H9 (cell line): ENCODE results near the gene P3R3URF. TPM values are rescaled to one million over a fixed set of nuclear protein-coding genes. Genes with fewer than 3 reads are reported as not detected.

Source experiments
- DNase-seq: peaks from one replicate; pipeline ENCODE4 v3.0.0-alpha.2; 2017
- H2AFZ ChIP-seq: one replicate; pipeline ENCODE4 v1.6.1; 2013; ENCODE audit warnings: mild to moderate bottlenecking, low read length, control low read depth, moderate library complexity
- H2AK5ac ChIP-seq: 2 replicates; pipeline ENCODE4 v1.6.1; 2013; ENCODE audit warnings: low read length, control low read depth, mixed read lengths; ENCODE audit not compliant: insufficient read length
- H2BK120ac ChIP-seq: one replicate; pipeline ENCODE4 v1.6.1; 2013; ENCODE audit warnings: low read depth, mild to moderate bottlenecking, low read length, control low read depth, inconsistent platforms; ENCODE audit not compliant: poor library complexity, severe bottlenecking
- H2BK12ac ChIP-seq: 2 replicates; pipeline ENCODE4 v1.6.1; 2013; ENCODE audit warnings: low read length, control low read depth, mixed read lengths, low read depth; ENCODE audit not compliant: insufficient read length
- H2BK15ac ChIP-seq: 2 replicates; pipeline ENCODE4 v1.6.1; 2013; ENCODE audit warnings: low read depth, low read length, control low read depth
- H2BK20ac ChIP-seq: one replicate; pipeline ENCODE4 v1.6.1; 2013; ENCODE audit warnings: low read depth, mild to moderate bottlenecking, low read length, control low read depth, inconsistent platforms; ENCODE audit not compliant: poor library complexity, severe bottlenecking
- H2BK5ac ChIP-seq: 2 replicates; pipeline ENCODE4 v1.6.1; 2013; ENCODE audit warnings: low read length, control low read depth, mixed read lengths; ENCODE audit not compliant: insufficient read length
- H3K14ac ChIP-seq: 2 replicates; pipeline ENCODE4 v1.6.1; 2013; ENCODE audit warnings: low read length, control low read depth; ENCODE audit not compliant: insufficient read depth
- H3K18ac ChIP-seq: 2 replicates; pipeline ENCODE4 v1.6.1; 2013; ENCODE audit warnings: low read depth, mild to moderate bottlenecking, mixed read lengths, low read length, control low read depth; ENCODE audit not compliant: insufficient read length
- H3K23ac ChIP-seq: 2 replicates; pipeline ENCODE4 v1.6.1; 2013; ENCODE audit warnings: low read length, control low read depth, mixed read lengths, low read depth; ENCODE audit not compliant: insufficient read length
- H3K23me2 ChIP-seq: 2 replicates; pipeline ENCODE4 v1.6.1; 2013; ENCODE audit warnings: low read depth, mild to moderate bottlenecking, mixed read lengths, low read length, control low read depth; ENCODE audit not compliant: insufficient read length, poor library complexity, severe bottlenecking
- H3K27ac ChIP-seq: 2 replicates; pipeline ENCODE4 v1.5.1; 2013; ENCODE audit warnings: low read length, control low read depth, mixed read lengths, low read depth; ENCODE audit not compliant: insufficient read length
- H3K27me3 ChIP-seq: 2 replicates; pipeline ENCODE4 v1.6.1; 2013; ENCODE audit warnings: low read length, control low read depth, inconsistent platforms; ENCODE audit not compliant: insufficient read depth
- H3K4ac ChIP-seq: 2 replicates; pipeline ENCODE4 v1.6.1; 2013; ENCODE audit warnings: low read depth, mild to moderate bottlenecking, control low read depth, inconsistent platforms, low read length, moderate library complexity
- H3K4me1 ChIP-seq: 2 replicates; pipeline ENCODE4 v1.6.1; 2013; ENCODE audit warnings: low read length, control low read depth, inconsistent platforms; ENCODE audit not compliant: insufficient read depth
- H3K4me2 ChIP-seq: 2 replicates; pipeline ENCODE4 v1.6.1; 2013; ENCODE audit warnings: low read length, control low read depth, mixed read lengths; ENCODE audit not compliant: insufficient read length, insufficient read depth
- H3K56ac ChIP-seq: 2 replicates; pipeline ENCODE4 v1.6.1; 2013; ENCODE audit warnings: low read depth, mild to moderate bottlenecking, mixed read lengths, low read length, control low read depth; ENCODE audit not compliant: insufficient read length
- H3K79me1 ChIP-seq: 2 replicates; pipeline ENCODE4 v1.6.1; 2013; ENCODE audit warnings: low read depth, mild to moderate bottlenecking, moderate library complexity, low read length, control low read depth, inconsistent platforms; ENCODE audit not compliant: insufficient read depth, poor library complexity, severe bottlenecking
- H3K79me2 ChIP-seq: 2 replicates; pipeline ENCODE4 v1.6.1; 2013; ENCODE audit warnings: low read length, control low read depth, inconsistent platforms; ENCODE audit not compliant: insufficient read depth
- H3K9ac ChIP-seq: 2 replicates; pipeline ENCODE4 v1.6.1; 2013; ENCODE audit warnings: low read length, control low read depth, mixed read lengths; ENCODE audit not compliant: insufficient read length; ENCODE audit errors: extremely low read depth
- H3K9me3 ChIP-seq: one replicate; pipeline ENCODE4 v1.6.1; 2013; ENCODE audit warnings: low read depth, low read length, inconsistent platforms; ENCODE audit not compliant: control insufficient read depth
- H3T11ph ChIP-seq: one replicate; pipeline ENCODE4 v1.6.1; 2013; ENCODE audit warnings: mild to moderate bottlenecking, low read length, control low read depth, inconsistent platforms
- H4K20me1 ChIP-seq: one replicate; pipeline ENCODE4 v1.6.1; 2013; ENCODE audit not compliant: control insufficient read depth, insufficient read length, insufficient read depth
- H4K5ac ChIP-seq: 2 replicates; pipeline ENCODE4 v1.6.1; 2013; ENCODE audit warnings: low read depth, mild to moderate bottlenecking, mixed read lengths, low read length, control low read depth; ENCODE audit not compliant: insufficient read length
- H4K8ac ChIP-seq: replicated peaks from 2 replicates; pipeline ENCODE4 v1.6.1; 2013; ENCODE audit warnings: low read length, control low read depth, mixed read lengths, low read depth; ENCODE audit not compliant: insufficient read length
- H4K91ac ChIP-seq: 2 replicates; pipeline ENCODE4 v1.6.1; 2013; ENCODE audit warnings: low read depth, mild to moderate bottlenecking, moderate library complexity, mixed read lengths, low read length, control low read depth; ENCODE audit not compliant: insufficient read length
- H3K27ac Mint-ChIP-seq, 3 experiments: 2 replicates in 2 of 3; 3 replicates in 1 of 3; pipeline ENCODE4 v1.8.0; 2020 to 2021; ENCODE audit warnings: mixed read lengths in 3 of 3, mild to moderate bottlenecking in 1 of 3, moderate library complexity in 1 of 3
- H3K27me3 Mint-ChIP-seq: 2 replicates; pipeline ENCODE4 v1.8.0; 2021; ENCODE audit warnings: low read depth, mild to moderate bottlenecking, moderate library complexity, mixed read lengths
- H3K36me3 Mint-ChIP-seq, 3 experiments: 2 replicates in 2 of 3; 3 replicates in 1 of 3; pipeline ENCODE4 v1.8.0; 2020 to 2021; ENCODE audit warnings: low read depth in 3 of 3, mixed read lengths in 3 of 3; ENCODE audit not compliant: insufficient read depth in 1 of 3
- H3K4me1 Mint-ChIP-seq, 2 experiments: 2 replicates each; pipeline ENCODE4 v1.8.0; 2020; ENCODE audit warnings: mixed read lengths in 2 of 2
- H3K4me3 Mint-ChIP-seq, 2 experiments: 2 replicates in 1 of 2; 3 replicates in 1 of 2; pipeline ENCODE4 v1.8.0; 2020 to 2021; ENCODE audit warnings: mild to moderate bottlenecking in 2 of 2, mixed read lengths in 2 of 2, moderate library complexity in 1 of 2
- H3K9me3 Mint-ChIP-seq, 2 experiments: 2 replicates in 1 of 2; 3 replicates in 1 of 2; pipeline ENCODE4 v1.8.0; 2020; ENCODE audit warnings: mild to moderate bottlenecking in 2 of 2, mixed read lengths in 2 of 2, moderate library complexity in 1 of 2
- WGBS: extraction: QIAGEN DNeasy Blood & Tissue Kit; methylation state at CpG from one replicate; pipeline ENCODE4 v1.1.7; 2013; ENCODE audit warnings: missing lambda C conversion rate, low lambda C conversion rate, mixed read lengths; ENCODE audit not compliant: insufficient read length; ENCODE audit errors: extremely low coverage; 5-methylcytosine and 5-hydroxymethylcytosine counted together
- total RNA-seq: library from RNA; stranded (reverse); gene quantifications from 2 replicates; pipeline ENCODE4 v1.2.1, GENCODE V29; 2021
- TF ChIP-seq, protein P1 (sequence below): fragments of 200-600 bp; sonication (generic); conservative IDR thresholded peaks from 3 replicates; pipeline ENCODE4 v1.8.0; 2021; ENCODE audit warnings: antibody characterized with exemption, mild to moderate bottlenecking

The P3R3URF gene
- total RNA-seq, 1 experiment from 2014 or later, result not detected

DNA sequence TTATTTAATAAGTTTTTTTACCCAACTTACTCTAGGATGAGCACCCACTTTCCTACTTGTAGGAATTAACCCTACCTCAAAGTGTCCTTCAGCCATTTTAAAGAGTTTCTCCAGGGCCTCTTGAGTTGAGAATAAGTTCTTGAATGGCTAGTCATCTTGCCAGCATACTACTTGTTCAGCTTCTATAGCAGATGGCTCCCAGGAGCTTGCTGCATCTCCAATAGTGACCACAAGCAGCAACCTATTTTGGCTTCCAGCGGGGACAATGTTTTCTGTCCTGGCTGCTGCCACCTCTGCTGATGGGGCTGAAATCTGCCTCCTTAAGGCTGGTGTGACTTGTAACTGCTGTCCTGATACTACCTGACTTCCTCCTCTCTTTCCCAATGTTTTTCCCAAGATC lies 23.1 kb downstream of the P3R3URF start:
- no peaks in the 10 kb centered on the region for H3K27me3 Mint-ChIP-seq
- Histone ChIP-seq H2BK20ac (no peak overlapping the region), H3T11ph (no peak overlapping the region), H4K91ac (no peak overlapping the region), H3K79me2 (no peaks in the 10 kb centered on the region), H3K14ac (no peak overlapping the region), H3K4me1 (no peaks in the 10 kb centered on the region; the same call in 1 of the 2 replicates), H2AFZ (no peak overlapping the region), H2BK5ac (no peak overlapping the region), H4K8ac (no peak overlapping the region), H2BK15ac (no peak overlapping the region), H2BK120ac (no peak overlapping the region), H3K9ac (no peak overlapping the region), H2BK12ac (no peak overlapping the region), H3K9me3 (no peaks in the 10 kb centered on the region), H3K4ac (no peak overlapping the region), H4K5ac (no peak overlapping the region), H4K20me1 (no peaks in the 10 kb centered on the region), H3K79me1 (no peaks in the 10 kb centered on the region), H3K23ac (no peak overlapping the region), H3K18ac (no peak overlapping the region), H3K23me2 (no peaks in the 10 kb centered on the region), H3K56ac (no peak overlapping the region), H3K27me3 (no peaks in the 10 kb centered on the region), H3K4me2 (no peak overlapping the region), H3K27ac (no peak overlapping the region), H2AK5ac (no peak overlapping the region)
- H3K4me1 Mint-ChIP-seq, result peaks cover 7 to 9% of the 10 kb centered on the region in 2 experiments
- no CpG with 5 or more reads among the region's 1 CpG for WGBS
- no peak for DNase-seq
- no peaks in the 10 kb centered on the region; a peak in 1 of 7 replicates for H3K36me3 Mint-ChIP-seq
- H3K9me3 Mint-ChIP-seq, result no peaks in the 10 kb centered on the region; a peak in 1 of 5 replicates
- H3K27ac Mint-ChIP-seq, result no peak overlapping the region
- no peak overlapping the region for H3K4me3 Mint-ChIP-seq
- TF ChIP-seq, protein P1, sequence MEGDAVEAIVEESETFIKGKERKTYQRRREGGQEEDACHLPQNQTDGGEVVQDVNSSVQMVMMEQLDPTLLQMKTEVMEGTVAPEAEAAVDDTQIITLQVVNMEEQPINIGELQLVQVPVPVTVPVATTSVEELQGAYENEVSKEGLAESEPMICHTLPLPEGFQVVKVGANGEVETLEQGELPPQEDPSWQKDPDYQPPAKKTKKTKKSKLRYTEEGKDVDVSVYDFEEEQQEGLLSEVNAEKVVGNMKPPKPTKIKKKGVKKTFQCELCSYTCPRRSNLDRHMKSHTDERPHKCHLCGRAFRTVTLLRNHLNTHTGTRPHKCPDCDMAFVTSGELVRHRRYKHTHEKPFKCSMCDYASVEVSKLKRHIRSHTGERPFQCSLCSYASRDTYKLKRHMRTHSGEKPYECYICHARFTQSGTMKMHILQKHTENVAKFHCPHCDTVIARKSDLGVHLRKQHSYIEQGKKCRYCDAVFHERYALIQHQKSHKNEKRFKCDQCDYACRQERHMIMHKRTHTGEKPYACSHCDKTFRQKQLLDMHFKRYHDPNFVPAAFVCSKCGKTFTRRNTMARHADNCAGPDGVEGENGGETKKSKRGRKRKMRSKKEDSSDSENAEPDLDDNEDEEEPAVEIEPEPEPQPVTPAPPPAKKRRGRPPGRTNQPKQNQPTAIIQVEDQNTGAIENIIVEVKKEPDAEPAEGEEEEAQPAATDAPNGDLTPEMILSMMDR, result no peak
